Right lobe of liver (tissue), 6 donors: ENCODE measurements around the gene FASTKD3. TPM values are rescaled to one million over a fixed set of nuclear protein-coding genes. Genes with fewer than 3 reads are reported as not detected.

Experiments used
- ATAC-seq, 4 donors: fragments of 200-7000 bp; cut with Tn5 transposase; one replicate each; pipeline ENCODE4 v1.9.1; 2020; ENCODE audit warnings: mild to moderate bottlenecking in 4 of 4, moderate library complexity in 4 of 4
- DNase-seq, 3 donors: peaks; one replicate each; pipeline ENCODE4 v3.0.0-alpha.2; 2020
- H3K27ac ChIP-seq, 3 donors: fragments of 200-600 bp; one replicate each; pipeline ENCODE4 v1.8.0; 2022
- H3K27me3 ChIP-seq, 2 donors: fragments of 200-600 bp; one replicate each; pipeline ENCODE4 v1.8.0; 2022
- H3K36me3 ChIP-seq, 4 donors: fragments of 200-600 bp; sonication (generic) in 1 of 4; one replicate each; pipeline versions ENCODE4 v1.5.1 to v1.8.0; 2017 to 2022; ENCODE audit warnings: control low read depth in 1 of 4
- H3K4me1 ChIP-seq, 4 donors: fragments of 200-600 bp; sonication (generic) in 1 of 4; one replicate each; pipeline versions ENCODE4 v1.5.1 to v1.8.0; 2017 to 2022; ENCODE audit warnings: control low read depth in 1 of 4
- H3K4me3 ChIP-seq, 3 donors: fragments of 200-600 bp; one replicate each; pipeline ENCODE4 v1.8.0; 2022
- H3K9me3 ChIP-seq, 4 donors: fragments of 200-600 bp; sonication (generic) in 1 of 4; one replicate each; pipeline versions ENCODE4 v1.5.1 to v1.8.0; 2017 to 2022; ENCODE audit warnings: control low read depth in 1 of 4
- CTCF ChIP-seq, 4 donors: fragments of 200-600 bp in 3 of 4; fragments of 450-650 bp in 1 of 4; IDR thresholded peaks; one replicate each; pipeline versions ENCODE4 v1.5.1 to v1.8.0; 2016 to 2022; ENCODE audit warnings: antibody characterized with exemption in 4 of 4, mild to moderate bottlenecking in 2 of 4
- POLR2A ChIP-seq: fragments of 450-650 bp; IDR thresholded peaks from one replicate; pipeline ENCODE4 v1.6.1; 2017; ENCODE audit warnings: antibody characterized with exemption, mild to moderate bottlenecking
- WGBS: methylation state at CpG from one replicate; pipeline ENCODE4 v1.1.6; 2018; ENCODE audit warnings: low coverage, low lambda C conversion rate; ENCODE audit not compliant: insufficient coverage; ENCODE audit errors: missing lambda C conversion rate; 5-methylcytosine and 5-hydroxymethylcytosine counted together
- intact Hi-C, 2 donors: fragments of 100-400 bp; cut with DNase I; formaldehyde crosslinking; loops; one replicate each; pipeline versions ENCODE4 v1.11.2 to v1.14.1; 2022
- total RNA-seq, 6 experiments: library from RNA; depleted of rRNA in 2 of 6; stranded (reverse); fragments of >200 nt in 2 of 6; fragmentation: NEBNext Ultra II Directional in 3 of 6; extraction: Animal tissue kit (Norgen Biotek cat#: 25700) in 3 of 6; gene quantifications; one replicate each; pipeline versions ENCODE4 v1.1.0 to v1.2.4, GENCODE V29; 2016 to 2023
- donor health status: DM: no; HTN: yes; CAD: no.
- donor health status: DM: no; HTN: no; CAD: no.
- donor health status: DM: no; HTN: no; CAD: no.
- donor health status: DM: no; HTN: yes; CAD: no.
- donor health status: DM: no; HTN: yes; CAD: no.

FASTKD3 gene
- total RNA-seq, 6 experiments from 2014 or later: 3.8 to 9.6 (median 6.1) TPM

- Histone ChIP-seq H3K27me3 (no peaks in the 10 kb centered on the region), H3K9me3 (no peaks in the 10 kb centered on the region), H3K36me3 (peaks cover 0 to 86% (median 36%) of the 10 kb centered on the region in 4 donors), H3K27ac (no peak overlapping the region), H3K4me3 (no peak overlapping the region), H3K4me1 (no peaks in the 10 kb centered on the region)
- ATAC-seq (no peak), DNase-seq (no peak)
- WGBS: 59% methylated on average over 5 of the region's 5 CpGs
- no peak for TF ChIP-seq CTCF (IDR thresholded peaks at IDR 0.05)
- intact Hi-C loops: no loop called here
Measured at GRCh38 chr5:7894439-7894838, 25.6 kb upstream of the FASTKD3 start.

- intact Hi-C loops: no loop called here
- WGBS: 97% methylated on average over 9 of the region's 9 CpGs
- no peak for ATAC-seq
Measured at GRCh38 chr5:7888901-7889300, 20.1 kb upstream of the FASTKD3 start.

GRCh38 chr5:7886849-7887475 is 18.1 kb upstream of the FASTKD3 start:
- peak; percentile 40 to 89 (median 68) for ATAC-seq
- intact Hi-C loops: no loop called here

More at GRCh38 chr5:7888901-7889300, 20.1 kb upstream of the FASTKD3 start:
- Histone ChIP-seq H3K9me3 (no peaks in the 10 kb centered on the region), H3K27ac (no peak overlapping the region), H3K4me3 (no peak overlapping the region), H3K4me1 (no peaks in the 10 kb centered on the region), H3K27me3 (no peaks in the 10 kb centered on the region), H3K36me3 (peaks cover 0 to 78% (median 31%) of the 10 kb centered on the region in 4 donors)
- DNase-seq: no peak
- TF ChIP-seq CTCF (IDR thresholded peaks at IDR 0.05): no peak
- no peak for TF ChIP-seq POLR2A

GRCh38 chr5:7884491-7885267 is 15.8 kb upstream of the FASTKD3 start:
- Histone ChIP-seq H3K36me3 (peaks cover 0 to 64% (median 18%) of the 10 kb centered on the region in 4 donors), H3K4me3 (no peak overlapping the region), H3K27ac (no peak overlapping the region), H3K4me1 (peaks cover 0 to 3% (median 1%) of the 10 kb centered on the region in 4 donors), H3K9me3 (no peaks in the 10 kb centered on the region), H3K27me3 (no peaks in the 10 kb centered on the region)
- TF ChIP-seq POLR2A: no peak
- TF ChIP-seq CTCF (IDR thresholded peaks at IDR 0.05): no peak
- no peak for DNase-seq
- ATAC-seq: peak in 1 of 4 donors; percentile 46
- intact Hi-C loops: no loop called here
- 84% methylated on average over 5 of the region's 5 CpGs for WGBS

More at GRCh38 chr5:7886849-7887475, 18.1 kb upstream of the FASTKD3 start:
- Histone ChIP-seq H3K27ac (no peak overlapping the region), H3K27me3 (no peaks in the 10 kb centered on the region), H3K4me1 (no peaks in the 10 kb centered on the region), H3K9me3 (no peaks in the 10 kb centered on the region), H3K36me3 (peaks cover 0 to 76% (median 25%) of the 10 kb centered on the region in 4 donors), H3K4me3 (no peak overlapping the region)
- no peak for DNase-seq
- 57% methylated on average over 7 of the region's 7 CpGs for WGBS
- TF ChIP-seq CTCF (IDR thresholded peaks at IDR 0.05): peak; percentile 47 to 64 (median 64)
- no peak for TF ChIP-seq POLR2A
